Neural crest cell (in vitro differentiated cells): Measurements from ENCODE around the gene MRTFB. TPM values are rescaled to one million over a fixed set of nuclear protein-coding genes. Genes with fewer than 3 reads are reported as not detected.

Source experiments
- DNase-seq: peaks from one replicate; pipeline ENCODE4 v3.0.0; 2021; ENCODE audit warnings: low read depth, mixed read lengths, low spot score
- H3K27ac Mint-ChIP-seq: one replicate; pipeline ENCODE4 v1.8.0; 2021; ENCODE audit warnings: mild to moderate bottlenecking, mixed read lengths; ENCODE audit not compliant: unreplicated experiment
- H3K27me3 Mint-ChIP-seq: 2 replicates; pipeline ENCODE4 v1.8.0; 2021; ENCODE audit warnings: low read depth, mild to moderate bottlenecking, mixed read lengths
- H3K36me3 Mint-ChIP-seq: 2 replicates; pipeline ENCODE4 v1.8.0; 2021; ENCODE audit warnings: low read depth, mild to moderate bottlenecking, mixed read lengths
- H3K4me1 Mint-ChIP-seq: 2 replicates; pipeline ENCODE4 v1.8.0; 2021; ENCODE audit warnings: mixed read lengths
- H3K4me3 Mint-ChIP-seq: one replicate; pipeline ENCODE4 v1.8.0; 2021; ENCODE audit warnings: mild to moderate bottlenecking, mixed read lengths
- H3K9me3 Mint-ChIP-seq: 2 replicates; pipeline ENCODE4 v1.8.0; 2021; ENCODE audit warnings: mixed read lengths
- CTCF ChIP-seq: fragments of 200-600 bp; sonication (generic); conservative IDR thresholded peaks from 2 replicates; pipeline ENCODE4 v1.5.0; 2021; ENCODE audit warnings: antibody characterized with exemption, mild to moderate bottlenecking
- total RNA-seq: library from RNA; stranded (reverse); gene quantifications from 2 replicates; pipeline ENCODE4 v1.2.1, GENCODE V29; 2021

The MRTFB gene
- total RNA-seq, 1 donor from 2014 or later: 54.8 TPM

- no peak for DNase-seq
- Mint-ChIP-seq H3K27ac (no peak overlapping the region), H3K36me3 (no peaks in the 10 kb centered on the region), H3K27me3 (peaks cover 2% of the 10 kb centered on the region), H3K9me3 (peaks cover 7% of the 10 kb centered on the region), H3K4me1 (no peaks in the 10 kb centered on the region), H3K4me3 (no peak overlapping the region)
- no peak for TF ChIP-seq CTCF
Measured at GRCh38 chr16:14057878-14058382, 13.2 kb upstream of the MRTFB start.

- no peak for TF ChIP-seq CTCF
- H3K4me1 Mint-ChIP-seq: no peaks in the 10 kb centered on the region
- H3K27me3 Mint-ChIP-seq: peaks cover 2% of the 10 kb centered on the region
- no peak for DNase-seq
- H3K4me3 Mint-ChIP-seq: no peak overlapping the region
- peaks cover 3% of the 10 kb centered on the region for H3K9me3 Mint-ChIP-seq
- no peak overlapping the region for H3K27ac Mint-ChIP-seq
- no peaks in the 10 kb centered on the region for H3K36me3 Mint-ChIP-seq
Measured at GRCh38 chr16:14061732-14062259, 9.3 kb upstream of the MRTFB start.

GRCh38 chr16:14062261-14062660 lies 8.9 kb upstream of the MRTFB start:
- Mint-ChIP-seq H3K36me3 (no peaks in the 10 kb centered on the region), H3K27ac (no peak overlapping the region), H3K4me3 (no peak overlapping the region), H3K4me1 (no peaks in the 10 kb centered on the region), H3K9me3 (peaks cover 2% of the 10 kb centered on the region), H3K27me3 (peaks cover 2% of the 10 kb centered on the region)
- DNase-seq: no peak
- TF ChIP-seq CTCF: no peak

- TF ChIP-seq CTCF: no peak
- H3K4me1 Mint-ChIP-seq: no peaks in the 10 kb centered on the region
- H3K9me3 Mint-ChIP-seq: peaks cover 2% of the 10 kb centered on the region
- DNase-seq: no peak
- H3K27ac Mint-ChIP-seq: no peak overlapping the region
- H3K4me3 Mint-ChIP-seq: no peak overlapping the region
- H3K36me3 Mint-ChIP-seq: no peaks in the 10 kb centered on the region
- H3K27me3 Mint-ChIP-seq: peaks cover 2% of the 10 kb centered on the region
Measured at GRCh38 chr16:14063618-14064581, 7.2 kb upstream of the MRTFB start.

- no peak for TF ChIP-seq CTCF
- H3K27ac Mint-ChIP-seq: no peak overlapping the region
- no peaks in the 10 kb centered on the region for H3K9me3 Mint-ChIP-seq
- no peak for DNase-seq
- H3K36me3 Mint-ChIP-seq: no peaks in the 10 kb centered on the region
- peaks cover 16% of the 10 kb centered on the region for H3K4me1 Mint-ChIP-seq
- peak overlapping the region; percentile 90 for H3K4me3 Mint-ChIP-seq
- peaks cover 2% of the 10 kb centered on the region for H3K27me3 Mint-ChIP-seq
Measured at GRCh38 chr16:14069818-14070217, 1.3 kb upstream of the MRTFB start.
